ENCODE results near the gene TENM4.

The TENM4 gene

DNA sequence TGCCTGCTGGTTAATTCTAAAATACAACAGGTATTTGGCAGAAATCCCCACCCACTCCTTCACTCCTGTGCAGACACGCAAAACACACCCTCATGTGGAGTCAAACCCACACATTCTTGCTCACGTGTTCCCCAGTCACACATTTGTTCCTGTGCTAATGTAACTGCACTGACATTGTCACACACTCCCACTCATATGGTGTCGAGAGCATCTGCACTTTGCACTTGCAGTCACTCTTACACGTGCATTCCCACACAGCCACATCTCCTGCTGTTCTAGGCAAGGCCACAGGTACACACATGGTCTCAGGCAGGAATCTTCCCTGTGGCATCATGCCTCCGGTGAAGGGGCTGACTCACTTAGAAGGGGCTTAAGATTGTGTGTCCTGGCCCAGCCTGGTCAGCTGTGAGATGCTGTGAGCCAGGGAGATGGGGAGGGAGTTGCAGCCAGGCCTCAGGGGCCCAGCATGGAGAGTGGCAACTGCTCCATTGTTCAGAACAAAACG lies 395.0 kb downstream of the TENM4 start:
- in situ Hi-C loops (cut with MboI; ENCODE audit: low sequenced_read_pairs), result no loop called here

DNA sequence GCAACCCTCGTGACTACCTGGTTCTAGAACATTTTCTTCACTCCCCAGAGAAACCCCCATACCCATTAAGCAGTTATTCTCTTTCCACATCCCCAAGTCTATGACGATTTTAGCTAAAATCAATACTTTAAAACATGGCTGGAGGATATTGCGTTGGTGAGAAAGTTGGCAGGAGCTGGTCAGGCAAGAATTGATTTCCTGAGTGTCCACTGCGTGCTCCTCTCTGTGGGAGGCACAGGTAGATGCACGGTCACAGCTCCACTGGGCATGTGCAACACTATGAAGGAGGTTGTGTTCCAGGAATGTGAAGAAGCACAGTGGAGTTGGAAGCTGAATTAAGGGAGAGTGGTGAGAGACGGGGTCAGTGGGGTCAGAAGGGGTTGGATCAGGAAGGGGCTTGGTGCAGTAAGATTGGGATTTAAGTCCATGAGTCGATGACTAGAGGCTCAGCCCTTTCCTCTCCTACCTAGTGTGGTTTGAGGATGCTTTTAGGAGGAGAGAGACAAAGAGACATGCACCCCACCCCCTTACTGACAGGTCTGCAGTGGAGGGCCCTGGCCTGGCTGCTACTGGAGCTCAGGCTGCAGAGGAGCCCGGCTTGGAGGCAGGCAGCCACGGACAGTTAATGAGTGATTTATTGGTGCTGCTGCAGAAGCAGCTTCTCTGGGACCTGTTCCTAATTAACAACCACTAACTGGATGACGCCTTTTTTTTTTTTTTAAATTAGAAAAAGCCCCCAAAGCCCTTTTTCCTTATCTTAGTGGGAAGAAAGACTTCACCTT lies 395.6 kb downstream of the TENM4 start:
- in situ Hi-C loops (cut with MboI; ENCODE audit: low sequenced_read_pairs), result no loop called here

DNA sequence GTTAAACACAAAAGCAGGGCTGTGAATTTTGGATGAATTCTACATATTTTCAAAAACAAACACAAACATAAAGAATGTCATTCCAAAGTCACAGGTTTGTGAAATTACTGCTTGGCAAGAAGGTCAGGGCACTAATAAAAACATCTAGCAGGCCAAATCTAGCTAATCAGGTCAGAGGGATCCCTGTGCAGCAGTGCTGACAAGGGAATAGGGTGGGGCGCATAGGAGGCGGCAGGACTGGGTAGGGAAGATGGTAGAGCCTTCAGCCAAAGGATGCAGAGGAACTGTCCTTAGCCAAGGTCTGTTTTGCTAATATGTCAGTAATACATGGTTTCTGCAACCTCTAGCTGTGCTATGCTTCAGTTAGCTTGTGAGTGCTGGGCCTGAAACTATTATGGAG lies 396.6 kb downstream of the TENM4 start:
- in situ Hi-C loops (cut with MboI; ENCODE audit: low sequenced_read_pairs), result no loop called here

DNA sequence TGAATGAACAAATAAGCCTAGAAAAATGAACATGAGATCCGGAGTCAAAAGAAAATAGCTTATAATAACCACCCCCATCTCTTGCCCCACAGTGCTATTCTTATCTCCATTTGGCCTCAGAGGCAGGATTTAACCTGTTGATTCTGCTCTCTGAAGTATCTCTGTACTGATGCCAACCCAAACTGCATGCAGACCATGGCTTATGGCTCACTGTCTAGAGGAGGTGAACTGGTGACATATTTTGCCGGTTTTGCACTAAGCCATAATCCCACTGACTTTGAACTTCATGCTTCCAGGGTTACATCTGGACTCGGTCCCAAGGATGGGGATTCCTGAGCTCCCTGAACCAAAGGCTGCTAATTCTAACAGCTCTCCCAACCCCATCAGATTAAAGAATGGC lies 397.1 kb downstream of the TENM4 start:
- in situ Hi-C loops (cut with MboI; ENCODE audit: low sequenced_read_pairs), result no loop called here

- in situ Hi-C loops (cut with MboI; ENCODE audit: low sequenced_read_pairs), result no loop called here
These were observed 398.0 kb downstream of the TENM4 start for GRCh38 chr11:79042824-79043223.

DNA sequence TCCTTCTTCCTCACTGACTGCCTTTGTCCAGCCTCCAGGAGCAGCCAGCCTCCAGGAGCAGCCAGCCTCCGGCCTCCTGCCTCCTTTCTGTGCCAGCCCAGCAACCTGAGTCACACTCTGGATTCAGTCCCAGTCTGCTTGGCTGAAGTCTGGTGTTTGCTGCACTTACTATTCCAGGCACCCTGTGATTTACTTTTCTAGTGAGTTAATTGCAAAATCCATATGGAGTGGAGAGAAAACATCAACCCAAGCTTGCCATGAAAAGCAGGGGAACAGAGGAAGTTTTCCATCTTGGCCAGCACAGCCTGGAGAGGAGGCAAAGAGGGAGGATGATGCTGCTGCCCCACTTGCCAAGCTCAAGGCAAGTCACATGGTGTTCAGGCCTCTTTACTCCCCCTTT lies 400.5 kb downstream of the TENM4 start:
- in situ Hi-C loops (cut with MboI; ENCODE audit: low sequenced_read_pairs), result no loop called here

DNA sequence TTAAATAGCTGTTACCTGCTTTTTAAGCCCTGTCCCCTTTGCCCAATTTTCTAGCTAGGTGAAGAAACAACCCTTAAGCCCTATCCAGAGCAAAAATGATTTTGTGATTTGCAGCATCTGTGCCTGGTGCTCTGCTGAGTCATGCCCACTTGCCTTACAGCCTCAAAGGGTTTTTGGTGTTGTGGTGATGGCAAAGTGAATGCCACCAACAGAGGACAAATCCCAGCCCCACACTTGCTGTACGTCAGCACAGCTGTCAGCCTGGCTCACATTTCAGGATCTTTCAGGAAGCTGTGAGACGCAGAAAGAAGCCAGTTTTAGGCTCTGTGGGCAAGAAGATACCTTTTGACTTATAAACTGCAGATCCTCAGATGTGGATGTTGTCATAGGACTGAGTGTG lies 401.7 kb downstream of the TENM4 start:
- in situ Hi-C loops (cut with MboI; ENCODE audit: low sequenced_read_pairs), result no loop called here

DNA sequence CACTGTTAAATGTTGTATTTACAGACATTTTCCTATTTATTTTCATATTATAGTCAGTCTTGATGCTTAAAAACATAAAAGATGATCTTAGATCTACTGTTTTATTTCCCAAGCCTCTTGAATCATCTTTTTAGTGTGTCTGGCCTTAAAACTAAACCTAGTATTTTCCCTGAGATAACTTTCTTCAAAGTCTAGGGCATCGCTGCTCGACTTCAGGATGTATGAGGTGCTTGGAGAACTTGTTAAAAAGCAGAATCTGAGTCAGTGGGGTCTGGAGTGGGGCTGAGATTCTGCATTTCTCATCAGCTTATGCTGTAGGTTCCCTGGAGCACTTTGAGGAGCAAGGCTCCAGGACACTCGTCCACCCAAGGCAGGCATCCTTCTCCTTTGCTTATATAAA lies 404.9 kb downstream of the TENM4 start:
- in situ Hi-C loops (cut with MboI; ENCODE audit: low sequenced_read_pairs), result no loop called here

GRCh38 chr11:79033833-79034232 lies 407.0 kb downstream of the TENM4 start:
- in situ Hi-C loops (cut with MboI; ENCODE audit: low sequenced_read_pairs), result no loop called here

GRCh38 chr11:79030448-79030847 lies 410.4 kb downstream of the TENM4 start:
- in situ Hi-C loops (cut with MboI; ENCODE audit: low sequenced_read_pairs), result no loop called here

DNA sequence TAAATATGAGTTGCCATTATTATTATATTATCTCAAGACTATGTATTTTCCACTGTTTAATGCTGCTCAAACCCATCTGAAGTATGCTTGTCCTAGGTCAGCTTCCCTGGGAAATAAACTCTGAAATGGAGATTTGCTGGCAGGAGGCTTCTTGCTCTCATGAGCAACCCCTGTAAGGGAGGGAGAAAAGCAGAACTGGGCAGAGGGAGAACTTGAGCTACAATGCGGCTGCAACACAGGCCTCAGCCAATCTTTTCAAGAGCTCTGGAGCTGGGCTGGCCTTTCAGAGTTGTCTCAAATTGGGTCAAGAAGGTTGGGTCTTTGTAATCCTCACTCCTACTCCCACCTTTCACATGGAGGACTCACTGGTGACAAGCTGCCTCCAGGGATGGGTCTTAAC lies 412.6 kb downstream of the TENM4 start:
- in situ Hi-C loops (cut with MboI; ENCODE audit: low sequenced_read_pairs), result no loop called here

- in situ Hi-C loops (cut with MboI; ENCODE audit: low sequenced_read_pairs), result no loop called here
These were observed 413.9 kb downstream of the TENM4 start for GRCh38 chr11:79026803-79027445.

DNA sequence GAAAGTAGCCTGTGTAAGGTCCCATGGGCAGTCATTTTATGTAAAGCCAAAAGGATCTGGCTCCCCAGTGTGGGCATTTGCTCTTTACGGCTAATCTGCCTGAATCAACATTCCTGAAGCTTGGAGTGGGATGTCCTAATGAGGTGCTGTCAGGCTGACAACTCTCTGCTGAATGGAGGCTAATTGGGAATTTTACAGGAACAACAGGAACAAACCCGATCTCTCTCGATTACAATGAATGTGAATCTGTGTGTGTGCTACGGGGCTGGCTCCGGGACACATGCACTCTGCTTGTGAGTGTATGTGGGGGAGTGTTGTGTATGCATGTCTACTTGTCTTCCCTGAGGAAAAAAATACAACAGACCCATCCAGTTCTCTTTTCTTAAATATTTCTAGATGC lies 415.2 kb downstream of the TENM4 start:
- in situ Hi-C loops (cut with MboI; ENCODE audit: low sequenced_read_pairs), result no loop called here

- in situ Hi-C loops (cut with MboI; ENCODE audit: low sequenced_read_pairs), result no loop called here
These were observed 415.7 kb downstream of the TENM4 start for GRCh38 chr11:79025097-79025496.

GRCh38 chr11:79022265-79022664 lies 418.6 kb downstream of the TENM4 start:
- in situ Hi-C loops (cut with MboI; ENCODE audit: low sequenced_read_pairs), result no loop called here

GRCh38 chr11:79021601-79022000 lies 419.2 kb downstream of the TENM4 start:
- in situ Hi-C loops (cut with MboI; ENCODE audit: low sequenced_read_pairs), result no loop called here

- in situ Hi-C loops (cut with MboI; ENCODE audit: low sequenced_read_pairs), result no loop called here
These were observed 420.9 kb downstream of the TENM4 start for GRCh38 chr11:79019975-79020374.

- in situ Hi-C loops (cut with MboI; ENCODE audit: low sequenced_read_pairs), result no loop called here
These were observed 421.6 kb downstream of the TENM4 start for GRCh38 chr11:79019277-79019676.

DNA sequence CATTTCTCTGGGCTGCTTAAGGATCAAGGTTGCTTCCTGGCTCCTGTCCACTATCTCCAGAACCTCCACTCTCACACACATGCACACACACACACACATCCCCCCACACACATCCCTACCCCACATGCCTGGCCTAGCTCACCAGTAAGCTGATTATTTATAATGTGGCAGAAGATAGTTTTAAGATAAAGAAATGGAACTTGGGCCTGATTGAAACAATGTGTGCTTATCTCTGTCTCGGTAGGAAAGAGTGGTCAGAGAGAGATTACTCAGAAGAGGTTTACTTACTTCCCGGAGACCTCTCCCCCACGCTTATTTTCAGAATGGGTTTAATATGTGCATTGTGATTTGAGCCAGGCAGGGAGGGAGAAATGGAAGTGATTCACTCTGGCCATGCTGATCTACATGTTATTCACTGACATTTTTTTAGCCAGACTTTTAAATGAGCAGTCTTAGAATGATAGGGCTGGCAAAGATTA lies 422.4 kb downstream of the TENM4 start:
- in situ Hi-C loops (cut with MboI; ENCODE audit: low sequenced_read_pairs), result no loop called here

DNA sequence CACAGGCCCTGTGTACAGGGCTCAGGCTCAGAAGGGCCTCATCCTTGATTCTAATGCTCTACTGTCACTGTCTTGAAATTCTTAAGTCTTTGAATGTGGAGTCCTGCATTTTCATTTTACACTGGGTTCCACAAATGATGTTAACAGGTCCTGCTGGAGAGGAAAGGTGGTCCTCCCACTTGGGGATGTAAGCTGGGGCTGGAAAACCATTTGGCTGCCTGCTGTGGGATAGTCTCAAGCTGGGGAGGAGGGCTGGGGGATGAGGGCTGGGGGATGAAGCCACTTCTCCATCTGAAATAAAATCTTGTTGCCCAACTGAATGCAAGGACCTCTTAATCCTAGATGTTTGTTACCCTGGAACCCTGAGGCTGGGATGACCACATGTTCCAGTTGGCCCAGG lies 423.0 kb downstream of the TENM4 start:
- in situ Hi-C loops (cut with MboI; ENCODE audit: low sequenced_read_pairs), result no loop called here

DNA sequence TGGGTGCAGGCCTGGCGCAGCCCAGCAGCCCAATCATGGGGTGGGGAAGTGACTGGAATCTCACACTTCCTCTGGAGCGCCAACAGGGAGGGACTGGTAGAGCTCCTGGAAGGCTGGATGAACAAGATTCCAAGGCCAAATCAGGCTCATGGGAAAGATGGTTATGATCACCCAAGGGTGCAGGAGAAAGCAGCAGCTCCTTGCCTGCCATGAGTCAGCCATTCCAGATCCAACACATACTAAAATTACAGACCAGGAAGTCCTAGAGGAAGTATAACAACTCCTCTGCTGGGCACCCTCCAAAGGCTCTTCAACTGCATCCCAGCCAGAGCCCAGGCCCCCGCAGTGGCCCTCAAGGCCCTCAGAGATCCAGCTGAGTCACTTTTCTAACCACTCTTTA lies 427.3 kb downstream of the TENM4 start:
- in situ Hi-C loops (cut with MboI; ENCODE audit: low sequenced_read_pairs), result no loop called here

GRCh38 chr11:79011357-79011756 lies 429.5 kb downstream of the TENM4 start:
- in situ Hi-C loops (cut with MboI; ENCODE audit: low sequenced_read_pairs), result no loop called here
